Activated CD8-positive, alpha-beta memory T cell treated with anti-CD3 and anti-CD28 coated beads, Interleukin-2, amount 50 U/mL, for 1 hour (primary cell): ENCODE data around the gene NNAT.
"Not testable (repeated sequence)": the region's sequence is repeated elsewhere in the genome, so short reads cannot be mapped to it uniquely, and the experiment has no call there.

ENCODE experiments used
- DNase-seq: peaks from one replicate; pipeline ENCODE4 v3.0.0-alpha.2; 2020; ENCODE audit errors: extremely low read depth

NNAT gene

GRCh38 chr20:37540001-37540400 is 19.0 kb downstream of the NNAT start:
- no peak for DNase-seq

- not testable (repeated sequence) for DNase-seq
These were observed 19.8 kb downstream of the NNAT start for GRCh38 chr20:37540838-37541237.

- no peak for DNase-seq
These were observed 20.3 kb downstream of the NNAT start for GRCh38 chr20:37541326-37541725.

- DNase-seq = no peak
These were observed 21.2 kb downstream of the NNAT start for GRCh38 chr20:37542281-37542680.

- DNase-seq = no peak
These were observed 22.8 kb downstream of the NNAT start for GRCh38 chr20:37543828-37544227.

- DNase-seq = no peak
These were observed 23.3 kb downstream of the NNAT start for GRCh38 chr20:37544386-37544785.

DNA sequence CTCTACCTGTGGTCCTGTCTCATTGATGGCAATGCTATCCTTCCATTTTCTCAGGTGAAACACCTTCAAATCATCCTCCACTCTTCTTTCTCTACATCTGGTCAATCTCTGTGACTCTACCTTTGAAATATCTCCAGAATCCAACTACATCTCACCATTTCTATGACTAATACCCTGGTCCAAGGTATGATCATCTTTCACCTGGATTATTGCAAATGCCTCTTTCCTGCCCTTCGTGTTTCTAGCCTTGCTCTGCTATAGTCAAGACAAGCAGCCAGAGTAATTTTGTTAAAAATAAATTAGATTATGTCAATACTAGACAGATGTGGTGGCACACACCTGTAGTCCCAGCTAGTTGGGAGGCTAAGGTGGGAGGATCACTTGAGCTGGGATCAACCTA is 24.5 kb downstream of the NNAT start:
- DNase-seq = no peak

GRCh38 chr20:37547912-37548311 is 26.9 kb downstream of the NNAT start:
- no peak for DNase-seq

GRCh38 chr20:37550101-37550920 is 29.3 kb downstream of the NNAT start:
- DNase-seq = not testable (repeated sequence)

DNA sequence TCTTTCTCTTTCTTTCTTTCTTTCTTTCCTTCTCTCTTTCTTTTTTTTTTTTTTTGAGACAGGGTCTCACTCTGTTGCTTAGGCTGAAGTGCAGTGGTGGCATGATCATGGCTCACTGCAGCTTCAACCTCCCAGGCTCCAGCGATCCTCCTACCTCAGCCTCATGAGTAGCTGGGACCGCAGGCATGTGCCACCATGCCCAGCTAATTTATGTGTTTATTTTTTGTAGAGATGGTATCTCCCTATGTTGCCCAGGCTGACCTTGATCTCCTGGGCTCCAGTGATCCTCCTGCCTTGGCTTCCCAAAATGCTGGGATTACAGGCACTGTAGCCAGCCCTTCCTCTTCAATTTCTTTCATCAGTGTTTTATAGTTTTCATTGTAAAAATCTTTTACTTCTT is 30.6 kb downstream of the NNAT start:
- DNase-seq = not testable (repeated sequence)

DNA sequence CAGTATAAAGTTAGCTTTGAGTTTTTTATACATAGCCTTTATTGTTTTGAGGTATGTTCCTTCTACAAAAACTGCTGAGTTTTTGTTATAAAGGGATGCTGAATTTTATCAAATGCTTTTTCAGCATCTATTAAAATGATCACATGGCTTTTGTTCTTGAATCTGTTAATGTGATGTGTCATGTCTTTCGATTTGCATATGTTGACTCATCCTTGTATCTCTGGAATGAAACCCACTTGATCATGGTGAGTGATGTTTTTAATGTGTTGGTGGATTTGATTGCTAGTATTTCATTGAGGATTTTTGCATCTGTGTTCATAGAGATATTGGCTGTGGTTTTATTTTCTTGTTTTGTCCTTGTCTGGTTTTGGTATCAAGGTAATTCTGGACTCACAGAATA is 31.4 kb downstream of the NNAT start:
- DNase-seq = no peak

- not testable (repeated sequence) for DNase-seq
These were observed 33.8 kb downstream of the NNAT start for GRCh38 chr20:37554721-37555298.

GRCh38 chr20:37556538-37556937 is 35.5 kb downstream of the NNAT start:
- no peak for DNase-seq

- DNase-seq = no peak
These were observed 37.3 kb downstream of the NNAT start for GRCh38 chr20:37558306-37558705.

GRCh38 chr20:37558779-37559178 is 37.7 kb downstream of the NNAT start:
- DNase-seq = no peak

- no peak for DNase-seq
These were observed 38.4 kb downstream of the NNAT start for GRCh38 chr20:37559312-37560027.

GRCh38 chr20:37560629-37561028 is 39.6 kb downstream of the NNAT start:
- no peak for DNase-seq

GRCh38 chr20:37562695-37563480 is 41.8 kb downstream of the NNAT start:
- no peak for DNase-seq

DNA sequence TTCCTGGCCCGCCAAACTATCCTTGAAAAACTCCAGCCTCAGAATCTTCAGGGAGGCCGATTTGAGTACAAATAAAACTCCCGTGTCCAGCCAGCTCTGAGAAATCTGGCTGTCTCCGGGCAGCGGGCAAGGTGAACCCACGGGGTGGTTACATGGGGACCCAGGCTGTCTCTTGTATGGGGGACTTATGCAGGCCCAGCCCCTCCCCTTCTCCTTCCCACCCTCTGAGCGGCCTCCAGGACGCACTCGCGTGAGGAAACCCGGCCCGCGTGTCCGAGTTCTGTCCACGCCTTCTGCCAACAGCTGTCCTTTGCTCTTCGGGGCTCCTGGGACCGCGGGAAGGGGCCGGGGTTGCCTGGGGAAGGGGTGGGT is 43.0 kb downstream of the NNAT start:
- no peak for DNase-seq

- DNase-seq = no peak
These were observed 43.5 kb downstream of the NNAT start for GRCh38 chr20:37564388-37565133.

DNA sequence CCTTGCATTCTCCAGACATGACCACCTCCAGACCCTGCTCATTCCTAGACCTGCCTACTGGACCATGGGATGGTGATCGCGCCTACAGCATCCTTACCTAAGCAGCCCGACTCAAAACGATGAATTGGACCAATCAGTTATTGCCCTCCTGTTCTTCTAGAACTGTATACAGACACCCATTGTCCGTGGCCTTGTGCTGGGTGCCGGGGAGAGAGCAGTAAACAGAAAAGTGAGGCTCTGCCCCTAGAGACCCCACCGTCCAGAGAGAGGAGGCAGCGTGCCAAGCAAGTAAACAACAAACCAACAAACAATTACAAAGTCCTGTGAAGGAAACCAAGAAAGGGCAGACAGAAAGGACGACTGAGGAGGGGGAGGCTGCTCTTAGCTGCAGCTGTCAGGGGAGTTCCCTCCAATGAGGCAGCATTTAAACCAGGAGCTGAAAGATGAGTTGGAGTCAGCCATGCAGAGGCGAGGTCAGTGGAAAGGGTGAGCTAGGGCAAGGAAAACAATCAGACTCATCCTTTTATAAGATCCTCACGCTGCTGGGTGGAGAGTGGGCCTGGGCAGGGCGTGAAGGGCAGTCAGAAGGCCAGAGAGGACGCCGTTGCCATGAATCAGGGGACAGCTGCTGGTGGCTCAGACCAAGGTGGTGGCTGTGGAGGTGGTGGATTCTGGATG is 44.2 kb downstream of the NNAT start:
- DNase-seq = no peak
